ENCODE data around the gene PGF.

The PGF gene

DNA sequence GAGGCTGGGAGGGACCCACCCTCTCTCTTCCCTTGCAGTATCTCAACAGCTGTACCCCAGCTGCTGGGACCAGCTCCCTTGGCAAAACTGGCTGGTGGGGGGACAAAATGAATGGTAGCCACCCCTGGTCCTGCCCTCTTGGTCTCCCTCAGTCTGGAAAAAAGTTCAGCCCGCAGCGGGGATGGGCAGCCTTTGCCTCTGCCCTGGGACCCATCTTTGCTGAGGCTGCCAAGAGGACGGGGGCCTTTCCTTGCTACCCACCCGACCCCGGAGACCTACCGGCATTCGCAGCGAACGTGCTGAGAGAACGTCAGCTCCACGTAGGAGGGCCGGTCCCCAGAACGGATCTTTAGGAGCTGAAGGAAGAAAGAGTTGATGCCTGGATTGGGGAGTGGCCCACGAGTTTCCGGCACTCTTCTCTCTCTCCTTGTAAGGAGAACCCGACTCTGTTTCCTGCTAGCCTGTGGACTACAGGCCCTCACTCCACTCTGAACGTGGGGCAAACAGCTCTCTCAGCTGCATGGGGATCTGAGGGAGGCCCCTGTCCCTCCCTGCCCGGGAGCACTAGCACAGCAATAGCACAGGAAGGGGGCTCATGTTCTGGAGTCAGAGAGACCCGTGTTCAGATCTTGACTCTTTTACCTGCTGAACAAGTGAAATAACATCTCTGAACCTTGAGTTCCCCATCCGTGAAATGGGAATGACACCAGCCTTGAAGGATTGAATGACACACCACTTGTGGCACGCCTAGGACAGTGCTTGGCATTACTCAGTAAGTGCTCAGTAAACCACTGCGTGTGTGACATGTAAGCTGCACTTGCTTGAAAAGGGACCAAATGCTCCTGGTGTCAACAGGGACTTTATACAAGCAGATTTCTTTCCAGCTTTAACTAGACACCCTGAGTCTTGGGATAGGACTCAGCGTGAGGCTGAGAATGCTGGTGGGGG is 6.9 kb downstream of the PGF start:
- H3K4me1 Mint-ChIP-seq (ENCODE audit: low read depth), result peaks cover 10% of the 10 kb centered on the region
- intact Hi-C loops (cut with micrococcal nuclease), result no loop called here
- peaks cover 9% of the 10 kb centered on the region for H3K27me3 Mint-ChIP-seq
- H3K4me3 Mint-ChIP-seq, result no peak overlapping the region
- no peaks in the 10 kb centered on the region for H3K36me3 Mint-ChIP-seq (ENCODE audit: low read depth)
- H3K9me3 Mint-ChIP-seq, result no peaks in the 10 kb centered on the region
- H3K27ac Mint-ChIP-seq, result no peak overlapping the region

DNA sequence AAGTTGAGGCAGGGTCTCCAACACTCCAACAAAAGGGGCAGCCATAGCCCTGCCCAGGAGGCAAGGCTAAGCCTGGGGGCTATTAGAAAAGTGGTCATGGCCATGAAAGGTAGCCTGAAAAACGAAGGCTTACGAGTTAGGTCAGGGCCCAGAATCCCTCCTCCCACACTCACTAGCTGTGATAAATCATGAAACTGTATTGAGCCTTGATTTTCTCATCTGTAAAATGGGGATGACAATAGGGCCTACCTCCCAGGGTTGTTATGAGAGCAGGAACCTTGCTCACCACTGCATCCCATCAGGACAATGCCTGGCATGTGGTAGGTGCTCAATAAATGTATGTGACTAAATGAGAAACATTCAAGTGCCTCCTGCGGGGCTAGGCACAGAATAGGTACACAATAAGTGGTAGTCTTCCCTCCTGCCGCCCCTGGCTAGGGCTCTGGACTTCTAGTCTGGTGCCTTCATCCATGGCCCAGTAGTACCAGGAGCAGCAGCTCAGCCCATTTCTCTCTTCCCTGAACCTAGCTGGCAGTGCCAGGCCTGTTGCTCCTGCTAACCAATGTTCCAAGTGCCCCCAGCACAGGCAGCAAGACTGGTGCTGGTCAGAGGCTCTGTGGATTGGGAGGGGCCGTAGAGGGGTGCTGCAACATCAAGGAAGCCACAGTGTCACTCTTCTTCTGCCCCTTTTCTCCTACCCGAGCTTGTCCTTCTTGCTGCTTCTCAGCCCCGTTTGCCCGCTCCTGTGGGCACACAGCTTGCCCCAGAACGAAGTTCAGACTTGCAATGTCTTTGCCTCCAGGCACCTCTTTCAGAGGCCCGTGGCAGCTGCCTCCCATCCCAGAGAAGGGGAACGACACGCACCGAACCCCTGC is 7.8 kb downstream of the PGF start:
- peaks cover 8% of the 10 kb centered on the region for H3K27me3 Mint-ChIP-seq
- no peaks in the 10 kb centered on the region for H3K9me3 Mint-ChIP-seq
- intact Hi-C loops (cut with micrococcal nuclease), result no loop called here

GRCh38 chr14:74946659-74947281 is 8.6 kb downstream of the PGF start:
- H3K9me3 Mint-ChIP-seq, result no peaks in the 10 kb centered on the region
- peaks cover 8% of the 10 kb centered on the region for H3K27me3 Mint-ChIP-seq
- intact Hi-C loops (cut with micrococcal nuclease), result loop anchor here (1.0 kb wide), 2 partner anchors 56 to 142 kb away; partner anchors contain the start of gene EIF2B2
- H3K36me3 Mint-ChIP-seq (ENCODE audit: low read depth), result no peaks in the 10 kb centered on the region
- H3K27ac Mint-ChIP-seq, result peak overlapping the region; percentile 60
- peaks cover 25% of the 10 kb centered on the region for H3K4me1 Mint-ChIP-seq (ENCODE audit: low read depth)
- H3K4me3 Mint-ChIP-seq, result no peak overlapping the region

More for the DNA sequence above, 7.8 kb downstream of the PGF start:
- Mint-ChIP-seq H3K4me3 (no peak overlapping the region), H3K4me1 (ENCODE audit: low read depth) (peaks cover 16% of the 10 kb centered on the region), H3K36me3 (ENCODE audit: low read depth) (no peaks in the 10 kb centered on the region), H3K27ac (no peak overlapping the region)

DNA sequence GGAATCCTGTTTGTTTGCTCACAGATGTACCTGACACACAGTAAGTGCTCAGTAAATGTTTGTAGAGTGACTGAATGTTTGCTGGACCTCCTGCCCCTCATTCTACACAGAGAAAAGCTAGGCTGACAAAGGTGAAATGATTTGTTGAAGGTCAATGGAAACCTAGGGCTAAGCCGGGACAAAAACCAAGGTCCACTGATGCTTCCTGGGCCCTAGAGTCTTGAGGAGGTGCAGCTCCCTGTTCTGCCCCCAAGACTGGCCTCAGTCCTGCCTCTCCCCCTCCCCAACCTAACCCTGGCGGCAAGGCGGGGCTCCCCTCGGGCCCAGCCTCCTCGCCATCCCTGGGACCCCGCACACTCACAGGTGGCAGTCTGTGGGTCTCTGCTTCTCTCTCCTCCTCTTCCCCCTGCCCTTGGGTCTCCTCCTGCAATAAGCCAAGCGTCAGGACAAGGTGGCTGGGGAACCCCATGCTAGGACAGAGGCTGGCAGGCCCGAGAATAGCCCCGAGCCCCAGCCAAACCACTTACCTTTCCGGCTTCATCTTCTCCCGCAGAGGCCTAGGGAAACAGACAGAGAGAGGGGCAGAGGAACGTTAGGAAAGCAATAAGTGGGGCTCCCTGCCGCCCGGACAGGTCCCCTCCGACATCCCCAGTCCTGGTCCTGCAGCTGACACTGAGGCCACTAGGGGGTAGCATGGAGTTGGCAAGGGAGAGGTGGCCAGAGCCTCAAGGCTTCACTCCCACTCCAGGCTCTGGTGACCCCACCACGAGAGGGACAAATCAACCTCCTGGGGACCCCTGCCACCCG is 9.3 kb downstream of the PGF start:
- Mint-ChIP-seq H3K4me3 (peak overlapping the region; percentile 24), H3K9me3 (no peaks in the 10 kb centered on the region), H3K36me3 (ENCODE audit: low read depth) (no peaks in the 10 kb centered on the region), H3K27me3 (peaks cover 8% of the 10 kb centered on the region), H3K27ac (peak overlapping the region; percentile 60), H3K4me1 (ENCODE audit: low read depth) (peaks cover 32% of the 10 kb centered on the region)
- intact Hi-C loops (cut with micrococcal nuclease), result loop anchor here (1.0 kb wide), 2 partner anchors 56 to 142 kb away; partner anchors contain the start of gene EIF2B2

DNA sequence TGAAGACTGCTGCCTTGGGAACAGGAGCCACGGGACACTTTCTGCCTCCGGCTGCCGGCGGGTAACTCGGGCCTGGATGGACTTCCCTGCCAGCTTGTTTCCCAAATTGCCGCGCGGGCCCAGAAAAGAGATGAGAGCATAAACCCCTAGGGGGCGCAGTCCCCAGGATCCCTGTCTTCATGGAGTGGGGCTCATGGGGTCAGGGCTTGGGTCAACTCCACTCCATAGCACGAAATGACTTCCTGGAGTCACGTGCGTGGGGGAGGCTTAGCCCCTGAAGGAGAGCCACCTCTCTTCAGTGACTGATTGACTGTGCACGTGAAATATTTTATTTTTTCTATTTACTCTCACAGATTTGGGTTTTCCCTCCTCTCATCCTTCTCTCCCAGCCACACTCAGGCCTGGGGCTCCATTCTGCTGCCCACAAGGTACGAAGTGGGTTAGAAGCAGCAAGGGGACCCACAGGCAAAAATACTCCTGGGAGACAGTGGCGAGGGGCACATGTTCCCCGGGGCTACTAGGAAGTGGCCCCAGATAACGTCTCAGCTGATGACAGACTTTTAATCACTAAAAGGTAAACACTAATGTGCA is 10.0 kb downstream of the PGF start:
- no peaks in the 10 kb centered on the region for H3K36me3 Mint-ChIP-seq (ENCODE audit: low read depth)
- intact Hi-C loops (cut with micrococcal nuclease), result no loop called here
- no peak overlapping the region for H3K4me3 Mint-ChIP-seq
- H3K27me3 Mint-ChIP-seq, result peaks cover 8% of the 10 kb centered on the region
- H3K27ac Mint-ChIP-seq, result no peak overlapping the region
- H3K9me3 Mint-ChIP-seq, result no peaks in the 10 kb centered on the region
- H3K4me1 Mint-ChIP-seq (ENCODE audit: low read depth), result peaks cover 37% of the 10 kb centered on the region

GRCh38 chr14:74942608-74943007 is 12.8 kb downstream of the PGF start:
- intact Hi-C loops (cut with micrococcal nuclease), result no loop called here
- Mint-ChIP-seq H3K4me3 (peak overlapping the region; percentile 68), H3K36me3 (ENCODE audit: low read depth) (no peaks in the 10 kb centered on the region), H3K27ac (peak overlapping the region; percentile 98), H3K4me1 (ENCODE audit: low read depth) (peaks cover 64% of the 10 kb centered on the region), H3K9me3 (peaks cover 9% of the 10 kb centered on the region), H3K27me3 (peaks cover 2% of the 10 kb centered on the region)

- Mint-ChIP-seq H3K36me3 (ENCODE audit: low read depth) (no peaks in the 10 kb centered on the region), H3K27ac (peak overlapping the region; percentile 98), H3K27me3 (peaks cover 2% of the 10 kb centered on the region), H3K9me3 (peaks cover 9% of the 10 kb centered on the region), H3K4me3 (peak overlapping the region; percentile 68), H3K4me1 (ENCODE audit: low read depth) (peaks cover 67% of the 10 kb centered on the region)
- intact Hi-C loops (cut with micrococcal nuclease), result no loop called here
These were observed 13.2 kb downstream of the PGF start for GRCh38 chr14:74942181-74942580.

DNA sequence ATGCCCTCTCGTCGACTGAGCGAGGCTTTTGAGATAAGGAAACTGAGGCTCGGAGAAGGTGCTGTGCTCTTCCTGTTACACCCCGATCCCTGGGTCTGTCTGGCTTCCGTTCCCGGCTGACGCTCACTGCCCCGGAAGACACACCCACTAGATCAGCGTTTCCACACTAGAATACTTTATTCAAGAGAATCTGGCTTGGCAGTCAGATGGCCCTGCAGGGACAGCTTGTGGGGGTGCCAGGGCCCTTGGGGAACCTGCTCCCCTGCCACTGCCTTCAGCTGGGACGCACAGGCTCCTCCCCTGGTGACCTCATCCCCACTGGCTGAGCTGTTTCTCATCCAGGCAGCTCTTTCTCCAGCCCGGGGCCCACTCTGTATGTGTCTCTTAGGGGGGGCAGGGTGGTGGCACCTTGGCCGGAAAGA is 13.7 kb downstream of the PGF start:
- Mint-ChIP-seq H3K36me3 (ENCODE audit: low read depth) (no peaks in the 10 kb centered on the region), H3K27ac (peak overlapping the region; percentile 98), H3K27me3 (peaks cover 2% of the 10 kb centered on the region), H3K4me3 (peak overlapping the region; percentile 68), H3K9me3 (peaks cover 9% of the 10 kb centered on the region), H3K4me1 (ENCODE audit: low read depth) (peaks cover 70% of the 10 kb centered on the region)
- intact Hi-C loops (cut with micrococcal nuclease), result no loop called here

GRCh38 chr14:74940956-74941565 is 14.3 kb downstream of the PGF start:
- H3K4me3 Mint-ChIP-seq, result no peak overlapping the region

DNA sequence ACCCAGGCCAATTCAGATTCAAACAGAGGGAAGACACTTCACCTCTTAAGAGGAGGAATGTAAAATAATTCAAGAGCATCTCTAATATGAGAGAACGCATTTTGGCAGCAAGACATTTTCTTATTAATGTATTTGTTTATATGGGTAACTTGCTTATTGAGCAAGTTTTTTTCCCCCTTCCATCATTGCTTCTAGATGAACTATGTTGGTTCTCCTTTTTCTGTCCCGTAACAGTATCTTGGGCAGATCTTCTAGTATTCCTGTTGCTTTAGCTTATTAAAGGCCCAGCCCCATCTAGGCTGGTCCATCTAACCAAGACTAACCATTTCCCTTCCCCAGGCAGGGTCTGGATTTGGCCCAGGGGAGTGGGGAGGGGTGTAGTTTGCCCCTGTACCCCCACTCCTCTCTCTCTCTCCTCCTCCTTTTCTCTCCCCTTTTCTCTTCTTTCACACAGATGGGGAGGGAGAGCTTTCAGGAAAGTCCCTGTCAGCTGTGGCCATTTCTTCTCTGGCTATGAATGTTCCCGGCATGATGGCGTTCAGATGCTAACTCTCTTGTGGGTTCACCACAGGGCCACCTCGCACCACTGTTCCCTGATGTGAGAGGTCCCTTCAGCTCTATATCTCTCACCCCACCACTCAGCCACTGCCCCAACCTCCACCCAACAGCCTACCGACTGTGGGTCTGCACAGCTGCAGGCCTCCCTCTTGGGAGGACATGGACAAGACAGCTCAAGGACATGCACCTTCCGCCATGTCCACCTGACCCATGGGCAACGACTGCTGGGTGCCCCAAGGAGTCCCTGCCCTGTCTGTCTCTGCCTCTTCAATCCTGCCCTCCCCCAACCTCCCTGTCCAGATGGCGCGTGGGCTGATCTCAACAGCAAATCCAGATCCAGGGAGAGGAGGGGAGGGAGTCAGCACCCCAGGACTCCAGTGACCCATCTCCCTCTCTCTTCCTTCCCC is 16.6 kb downstream of the PGF start:
- intact Hi-C loops (cut with micrococcal nuclease), result no loop called here
- no peak overlapping the region for H3K4me3 Mint-ChIP-seq
- H3K27me3 Mint-ChIP-seq, result no peaks in the 10 kb centered on the region
- H3K36me3 Mint-ChIP-seq (ENCODE audit: low read depth), result no peaks in the 10 kb centered on the region
- H3K9me3 Mint-ChIP-seq, result peaks cover 9% of the 10 kb centered on the region
- H3K4me1 Mint-ChIP-seq (ENCODE audit: low read depth), result peaks cover 85% of the 10 kb centered on the region
- H3K27ac Mint-ChIP-seq, result peak overlapping the region; percentile 98

More at GRCh38 chr14:74940956-74941565, 14.3 kb downstream of the PGF start:
- Mint-ChIP-seq H3K9me3 (peaks cover 9% of the 10 kb centered on the region), H3K27ac (peak overlapping the region; percentile 98), H3K4me1 (ENCODE audit: low read depth) (peaks cover 69% of the 10 kb centered on the region), H3K27me3 (no peaks in the 10 kb centered on the region), H3K36me3 (ENCODE audit: low read depth) (no peaks in the 10 kb centered on the region)
- intact Hi-C loops (cut with micrococcal nuclease), result no loop called here

DNA sequence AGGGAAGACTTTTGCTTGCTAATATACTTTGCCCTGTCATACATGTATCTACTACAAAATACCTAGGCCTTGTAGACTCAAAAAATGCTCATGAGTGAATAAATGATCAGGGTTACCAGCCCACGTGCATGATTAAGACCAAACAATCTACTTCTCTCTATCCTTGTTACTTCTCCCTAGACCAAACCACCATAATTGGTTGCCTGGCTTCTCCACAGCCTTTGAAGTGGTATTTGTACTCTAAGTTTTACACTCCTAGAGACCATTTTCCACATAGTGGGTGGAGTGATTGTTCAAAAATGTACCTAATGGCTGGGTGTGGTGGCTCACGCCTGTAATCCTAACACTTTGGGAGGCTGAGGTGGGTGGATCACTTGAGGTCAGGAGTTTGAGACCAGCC is 18.2 kb downstream of the PGF start:
- Mint-ChIP-seq H3K27ac (no peak overlapping the region), H3K27me3 (peaks cover 4% of the 10 kb centered on the region), H3K4me3 (no peak overlapping the region), H3K36me3 (ENCODE audit: low read depth) (no peaks in the 10 kb centered on the region), H3K4me1 (ENCODE audit: low read depth) (peaks cover 84% of the 10 kb centered on the region), H3K9me3 (peaks cover 9% of the 10 kb centered on the region)
- intact Hi-C loops (cut with micrococcal nuclease), result no loop called here
